ENCODE data around the gene PRRG4. TPM values are rescaled to one million over a fixed set of nuclear protein-coding genes. Genes with fewer than 3 reads are reported as not detected.

PRRG4 gene
- total and polyA plus RNA-seq, 2 donors (not counting 1 experiment from before 2014, with no cell fraction given) = 0.08 to 0.33 TPM

DNA sequence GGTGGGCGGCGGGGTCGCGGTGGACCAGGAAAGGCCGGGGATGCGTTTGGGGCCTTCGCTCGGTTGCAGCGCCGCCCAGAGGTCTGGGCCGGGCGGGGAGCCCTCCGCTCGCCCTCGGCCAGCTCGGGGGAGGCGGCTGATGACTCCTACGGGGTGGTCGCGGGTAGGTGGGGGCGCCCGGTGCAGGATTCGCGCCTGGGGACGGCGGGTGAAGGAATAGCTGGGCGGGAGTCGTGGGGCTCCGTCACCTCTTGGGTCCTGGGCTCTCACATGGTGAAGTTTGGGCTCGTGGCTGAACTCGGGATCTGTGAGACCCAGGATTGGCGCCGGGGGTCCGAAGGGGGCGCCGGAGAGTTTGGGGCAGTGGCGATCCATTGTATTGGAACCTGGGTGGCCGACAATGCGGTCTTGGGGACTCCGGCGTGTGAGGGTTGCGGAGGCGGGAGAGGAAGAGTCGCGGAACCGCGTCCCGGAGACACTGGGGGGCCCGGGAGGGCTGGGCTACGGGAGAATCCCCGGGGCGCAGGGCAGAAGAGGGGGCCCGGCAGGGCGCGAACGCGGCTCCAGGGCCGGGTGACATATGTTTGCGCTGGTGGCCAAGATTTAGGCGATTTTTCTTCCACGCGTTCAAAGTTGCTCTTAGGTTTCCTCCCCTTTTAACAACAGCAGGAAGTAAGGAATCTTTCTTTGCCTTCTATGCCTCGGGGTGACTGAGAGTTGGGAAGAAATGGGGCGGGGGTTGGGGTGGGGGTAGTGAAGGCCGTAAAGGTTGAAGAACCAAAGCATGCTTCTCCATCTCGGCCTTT lies 63.8 kb downstream of the PRRG4 start:
- Histone ChIP-seq H3K4me3 (replicated peaks in 1 of 4; ENCODE audit: control extremely low read depth in 1 of 4, insufficient read depth in 1 of 4, low read depth in 3 of 4, low read length in 4 of 4) (peak overlapping the region; percentile 65 to 96 (median 86)), H3K27me3 (ENCODE audit: control insufficient read depth, insufficient read depth, low read length) (no peaks in the 10 kb centered on the region), H3K9ac (ENCODE audit: insufficient read depth, low read length) (peak overlapping the region; percentile 82), H2AFZ (ENCODE audit: low read length) (peak overlapping the region; percentile 7), H4K20me1 (ENCODE audit: control insufficient read depth, extremely low read depth, insufficient read depth, low read length) (no peaks in the 10 kb centered on the region), H3K9me3 (ENCODE audit: control insufficient read depth, insufficient read depth, low read depth, low read length) (no peaks in the 10 kb centered on the region), H3K27ac (ENCODE audit: insufficient read depth, low read length) (peak overlapping the region; percentile 84), H3K36me3 (ENCODE audit: control insufficient read depth, insufficient read depth, low read length) (no peaks in the 10 kb centered on the region), H3K79me2 (ENCODE audit: control insufficient read depth, insufficient read depth, low read length) (peaks cover 49% of the 10 kb centered on the region), H3K4me2 (ENCODE audit: extremely low read depth, insufficient read depth, low read length) (peak overlapping the region; percentile 92), H3K4me1 (ENCODE audit: control insufficient read depth, extremely low read depth, insufficient read depth, low read length) (peaks cover 10% of the 10 kb centered on the region)
- peak; percentile 27 to 46 for DNase-seq (ENCODE audit: low read depth in 2 of 2)
- TF ChIP-seq, protein P1, sequence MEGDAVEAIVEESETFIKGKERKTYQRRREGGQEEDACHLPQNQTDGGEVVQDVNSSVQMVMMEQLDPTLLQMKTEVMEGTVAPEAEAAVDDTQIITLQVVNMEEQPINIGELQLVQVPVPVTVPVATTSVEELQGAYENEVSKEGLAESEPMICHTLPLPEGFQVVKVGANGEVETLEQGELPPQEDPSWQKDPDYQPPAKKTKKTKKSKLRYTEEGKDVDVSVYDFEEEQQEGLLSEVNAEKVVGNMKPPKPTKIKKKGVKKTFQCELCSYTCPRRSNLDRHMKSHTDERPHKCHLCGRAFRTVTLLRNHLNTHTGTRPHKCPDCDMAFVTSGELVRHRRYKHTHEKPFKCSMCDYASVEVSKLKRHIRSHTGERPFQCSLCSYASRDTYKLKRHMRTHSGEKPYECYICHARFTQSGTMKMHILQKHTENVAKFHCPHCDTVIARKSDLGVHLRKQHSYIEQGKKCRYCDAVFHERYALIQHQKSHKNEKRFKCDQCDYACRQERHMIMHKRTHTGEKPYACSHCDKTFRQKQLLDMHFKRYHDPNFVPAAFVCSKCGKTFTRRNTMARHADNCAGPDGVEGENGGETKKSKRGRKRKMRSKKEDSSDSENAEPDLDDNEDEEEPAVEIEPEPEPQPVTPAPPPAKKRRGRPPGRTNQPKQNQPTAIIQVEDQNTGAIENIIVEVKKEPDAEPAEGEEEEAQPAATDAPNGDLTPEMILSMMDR (conservative IDR thresholded peaks at IDR 0.05 in 1 of 2, IDR thresholded peaks at IDR 0.05 in 1 of 2; ENCODE audit: low read depth in 1 of 2, low read length in 2 of 2) = peak; percentile 43 to 47
- TF ChIP-seq EZH2 (IDR thresholded peaks at IDR 0.05; ENCODE audit: low read length, missing control alignments) = no peak

DNA sequence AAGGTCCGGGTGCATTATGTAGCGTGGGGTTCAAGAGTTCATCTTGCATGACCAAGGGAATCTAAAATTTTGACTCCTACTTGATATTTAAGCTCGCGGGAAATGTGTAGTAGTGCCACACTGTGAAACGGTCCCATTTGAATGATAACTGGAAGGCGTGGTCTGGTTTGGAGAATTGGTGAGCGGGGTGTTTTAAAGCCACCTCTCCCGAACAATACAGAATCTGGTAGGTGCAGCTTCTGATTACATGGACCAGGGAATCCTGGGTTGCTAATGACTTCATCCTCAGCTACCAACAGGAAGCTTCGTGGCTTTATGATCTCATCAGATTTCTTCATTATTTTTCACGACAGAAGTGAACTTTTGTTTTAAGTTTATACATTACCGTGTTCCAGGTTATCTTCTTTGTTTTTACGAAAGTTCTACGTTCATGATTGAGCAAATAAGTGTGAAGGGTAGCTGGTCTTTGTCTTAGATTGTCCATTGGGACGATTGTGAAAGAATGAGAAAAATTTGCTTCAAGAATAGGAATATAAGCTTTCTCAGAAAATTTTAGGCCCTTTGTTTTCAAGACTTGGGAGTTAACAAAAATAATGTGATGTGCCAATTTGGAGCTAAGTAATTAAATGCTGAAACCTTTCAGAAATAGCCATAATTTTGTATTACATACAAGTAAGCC lies 64.6 kb downstream of the PRRG4 start:
- H3K27me3 ChIP-seq (ENCODE audit: control insufficient read depth, insufficient read depth, low read length) = no peaks in the 10 kb centered on the region
- no peak for TF ChIP-seq EZH2 (IDR thresholded peaks at IDR 0.05; ENCODE audit: low read length, missing control alignments)
- TF ChIP-seq, protein P1 (conservative IDR thresholded peaks at IDR 0.05 in 1 of 2, IDR thresholded peaks at IDR 0.05 in 1 of 2; ENCODE audit: low read depth in 1 of 2, low read length in 2 of 2) = no peak
- H3K36me3 ChIP-seq (ENCODE audit: control insufficient read depth, insufficient read depth, low read length) = no peaks in the 10 kb centered on the region
- peaks cover 54% of the 10 kb centered on the region for H3K79me2 ChIP-seq (ENCODE audit: control insufficient read depth, insufficient read depth, low read length)
- H3K27ac ChIP-seq (ENCODE audit: insufficient read depth, low read length) = peak overlapping the region; percentile 84
- peak overlapping the region; percentile 92 for H3K4me2 ChIP-seq (ENCODE audit: extremely low read depth, insufficient read depth, low read length)
- H3K9me3 ChIP-seq (ENCODE audit: control insufficient read depth, insufficient read depth, low read depth, low read length) = no peaks in the 10 kb centered on the region
- H4K20me1 ChIP-seq (ENCODE audit: control insufficient read depth, extremely low read depth, insufficient read depth, low read length) = no peaks in the 10 kb centered on the region
- peaks cover 6% of the 10 kb centered on the region for H3K4me1 ChIP-seq (ENCODE audit: control insufficient read depth, extremely low read depth, insufficient read depth, low read length)
- peak overlapping the region; percentile 7 for H2AFZ ChIP-seq (ENCODE audit: low read length)
- H3K9ac ChIP-seq (ENCODE audit: insufficient read depth, low read length) = peak overlapping the region; percentile 82
- peak overlapping the region; percentile 65 to 96 (median 86) for H3K4me3 ChIP-seq (replicated peaks in 1 of 4; ENCODE audit: control extremely low read depth in 1 of 4, insufficient read depth in 1 of 4, low read depth in 3 of 4, low read length in 4 of 4)
- DNase-seq (ENCODE audit: low read depth in 2 of 2) = peak; percentile 81 to 93

DNA sequence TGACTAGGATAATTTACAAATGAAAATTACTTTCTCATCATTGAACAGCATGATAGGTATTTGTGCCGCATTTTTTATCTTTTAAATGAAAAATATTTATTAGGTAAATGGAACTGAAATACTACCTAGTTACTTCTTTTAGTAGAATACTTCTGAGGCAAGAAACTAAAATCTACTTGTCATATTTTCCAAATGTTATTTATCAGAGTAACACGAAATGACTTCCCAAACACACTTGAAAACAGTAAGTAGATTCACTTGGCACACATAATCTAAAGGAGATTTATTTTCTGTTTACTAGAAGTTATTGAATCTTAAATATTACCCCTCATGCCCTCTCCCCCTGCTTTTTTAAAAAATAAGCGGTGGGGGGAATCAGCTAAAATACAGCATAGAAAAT lies 65.2 kb downstream of the PRRG4 start:
- Histone ChIP-seq H3K79me2 (ENCODE audit: control insufficient read depth, insufficient read depth, low read length) (peaks cover 60% of the 10 kb centered on the region), H3K36me3 (ENCODE audit: control insufficient read depth, insufficient read depth, low read length) (peaks cover 1% of the 10 kb centered on the region), H3K27ac (ENCODE audit: insufficient read depth, low read length) (no peak overlapping the region), H3K4me1 (ENCODE audit: control insufficient read depth, extremely low read depth, insufficient read depth, low read length) (peaks cover 5% of the 10 kb centered on the region), H3K4me2 (ENCODE audit: extremely low read depth, insufficient read depth, low read length) (peak overlapping the region; percentile 92), H2AFZ (ENCODE audit: low read length) (no peak overlapping the region), H3K27me3 (ENCODE audit: control insufficient read depth, insufficient read depth, low read length) (no peaks in the 10 kb centered on the region), H4K20me1 (ENCODE audit: control insufficient read depth, extremely low read depth, insufficient read depth, low read length) (no peaks in the 10 kb centered on the region), H3K4me3 (replicated peaks in 1 of 4; ENCODE audit: control extremely low read depth in 1 of 4, insufficient read depth in 1 of 4, low read depth in 3 of 4, low read length in 4 of 4) (peak overlapping the region in 3 of 4 experiments; percentile 65 to 96 (median 82)), H3K9ac (ENCODE audit: insufficient read depth, low read length) (no peak overlapping the region), H3K9me3 (ENCODE audit: control insufficient read depth, insufficient read depth, low read depth, low read length) (no peaks in the 10 kb centered on the region)
- DNase-seq (ENCODE audit: low read depth in 2 of 2) = no peak
- no peak for TF ChIP-seq EZH2 (IDR thresholded peaks at IDR 0.05; ENCODE audit: low read length, missing control alignments)
- TF ChIP-seq, protein P1 (conservative IDR thresholded peaks at IDR 0.05 in 1 of 2, IDR thresholded peaks at IDR 0.05 in 1 of 2; ENCODE audit: low read depth in 1 of 2, low read length in 2 of 2) = no peak

All from fibroblast of lung (primary cell).